Mucosa of stomach (tissue), 1 donor: Measurements from ENCODE around the gene SMIM9.

Experiments used
- H3K27me3 ChIP-seq: one replicate; pipeline ENCODE4 v1.7.0; 2013; ENCODE audit warnings: mild to moderate bottlenecking, low read length; ENCODE audit not compliant: control insufficient read depth, insufficient read depth
- H3K36me3 ChIP-seq: one replicate; pipeline ENCODE4 v1.7.0; 2013; ENCODE audit warnings: low read length; ENCODE audit not compliant: control insufficient read depth, insufficient read depth
- H3K4me1 ChIP-seq: one replicate; pipeline ENCODE4 v1.7.0; 2013; ENCODE audit warnings: mild to moderate bottlenecking, low read length; ENCODE audit not compliant: control insufficient read depth, insufficient read depth
- H3K4me3 ChIP-seq: one replicate; pipeline ENCODE4 v1.7.0; 2013; ENCODE audit warnings: low read length
- H3K9ac ChIP-seq: one replicate; pipeline ENCODE4 v1.7.0; 2013; ENCODE audit warnings: mild to moderate bottlenecking, low read length, moderate library complexity
- H3K9me3 ChIP-seq: one replicate; pipeline ENCODE4 v1.7.0; 2013; ENCODE audit warnings: mild to moderate bottlenecking, low read length, moderate library complexity; ENCODE audit not compliant: control insufficient read depth
- donor health status: Pancreatic carcinoma.

The SMIM9 gene

DNA sequence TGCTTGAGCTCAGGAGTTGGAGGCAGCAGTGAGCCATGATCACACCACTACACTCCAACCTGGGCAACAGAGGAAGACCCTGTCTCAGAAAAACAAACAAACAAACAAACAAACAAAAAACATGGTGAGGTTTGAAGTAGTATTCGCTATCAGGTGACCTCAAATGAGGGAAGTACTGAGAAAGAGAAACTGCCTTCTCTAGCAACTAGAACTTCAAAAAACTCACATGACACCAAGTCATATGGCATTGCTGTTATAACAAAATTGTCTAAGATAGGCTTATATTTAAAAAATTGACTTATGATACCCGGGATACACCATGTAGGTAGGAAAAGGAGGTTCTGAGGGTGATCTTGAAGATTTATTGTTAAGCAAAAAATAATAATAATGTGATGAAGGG is 39.4 kb downstream of the SMIM9 start:
- Histone ChIP-seq H3K36me3 (no peaks in the 10 kb centered on the region), H3K9me3 (no peaks in the 10 kb centered on the region), H3K4me1 (peaks cover 12% of the 10 kb centered on the region), H3K27me3 (no peaks in the 10 kb centered on the region), H3K4me3 (no peak overlapping the region), H3K9ac (no peak overlapping the region)

DNA sequence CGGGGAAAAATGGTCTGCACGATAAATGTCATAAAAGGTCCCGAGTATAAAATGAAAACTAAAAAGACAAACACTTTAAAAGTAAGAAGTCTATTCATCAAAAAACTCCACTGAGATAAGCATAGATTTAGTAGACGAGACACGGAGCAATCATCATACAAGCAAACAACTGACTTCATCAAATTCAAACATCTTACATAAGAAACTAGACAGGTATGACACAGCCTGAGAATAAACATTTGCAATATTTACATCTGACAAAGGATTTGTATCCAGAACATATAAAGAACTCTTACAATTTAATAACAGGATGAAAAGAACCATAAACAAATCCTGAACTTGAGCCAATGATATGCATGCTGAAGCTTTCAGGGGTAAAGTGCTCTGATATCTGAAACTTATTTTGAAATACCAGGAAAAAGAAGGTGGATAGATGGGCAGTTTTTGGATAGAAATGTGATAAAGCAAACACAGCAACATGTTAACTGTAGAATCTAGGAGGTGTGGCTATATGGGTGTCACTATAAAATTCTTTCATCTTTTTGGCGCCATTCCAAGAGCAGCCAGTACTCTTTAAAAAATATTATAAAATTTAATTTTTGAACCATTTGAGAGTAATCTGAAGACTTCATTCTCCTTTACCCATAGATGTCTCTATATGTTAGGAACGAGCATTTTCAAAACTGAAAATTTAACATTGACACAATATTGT is 41.2 kb downstream of the SMIM9 start:
- Histone ChIP-seq H3K9ac (no peak overlapping the region), H3K4me3 (no peak overlapping the region), H3K4me1 (no peaks in the 10 kb centered on the region), H3K27me3 (no peaks in the 10 kb centered on the region), H3K9me3 (no peaks in the 10 kb centered on the region), H3K36me3 (no peaks in the 10 kb centered on the region)

GRCh38 chrX:154791939-154792338 is 42.5 kb downstream of the SMIM9 start:
- H3K27me3 ChIP-seq = no peaks in the 10 kb centered on the region

GRCh38 chrX:154791467-154791866 is 43.0 kb downstream of the SMIM9 start:
- H3K4me1 ChIP-seq = no peaks in the 10 kb centered on the region
- no peaks in the 10 kb centered on the region for H3K27me3 ChIP-seq
- no peaks in the 10 kb centered on the region for H3K36me3 ChIP-seq
- no peak overlapping the region for H3K9ac ChIP-seq
- no peaks in the 10 kb centered on the region for H3K9me3 ChIP-seq
- no peak overlapping the region for H3K4me3 ChIP-seq

More at GRCh38 chrX:154791939-154792338, 42.5 kb downstream of the SMIM9 start:
- Histone ChIP-seq H3K36me3 (no peaks in the 10 kb centered on the region), H3K4me3 (no peak overlapping the region), H3K9ac (no peak overlapping the region), H3K4me1 (no peaks in the 10 kb centered on the region), H3K9me3 (no peaks in the 10 kb centered on the region)

- Histone ChIP-seq H3K4me1 (no peaks in the 10 kb centered on the region), H3K27me3 (no peaks in the 10 kb centered on the region), H3K9me3 (no peaks in the 10 kb centered on the region), H3K36me3 (no peaks in the 10 kb centered on the region), H3K4me3 (no peak overlapping the region), H3K9ac (no peak overlapping the region)
Measured at GRCh38 chrX:154785716-154786115, 48.7 kb downstream of the SMIM9 start.

- no peaks in the 10 kb centered on the region for H3K4me1 ChIP-seq
- H3K9me3 ChIP-seq = no peaks in the 10 kb centered on the region
- no peak overlapping the region for H3K4me3 ChIP-seq
- H3K9ac ChIP-seq = no peak overlapping the region
- no peaks in the 10 kb centered on the region for H3K36me3 ChIP-seq
- H3K27me3 ChIP-seq = no peaks in the 10 kb centered on the region
Measured at GRCh38 chrX:154784149-154784995, 50.1 kb downstream of the SMIM9 start.

GRCh38 chrX:154780968-154781367 is 53.5 kb downstream of the SMIM9 start:
- H3K36me3 ChIP-seq = no peaks in the 10 kb centered on the region
- no peaks in the 10 kb centered on the region for H3K9me3 ChIP-seq
- no peaks in the 10 kb centered on the region for H3K27me3 ChIP-seq
- H3K4me3 ChIP-seq = no peak overlapping the region
- H3K4me1 ChIP-seq = no peaks in the 10 kb centered on the region
- no peak overlapping the region for H3K9ac ChIP-seq

DNA sequence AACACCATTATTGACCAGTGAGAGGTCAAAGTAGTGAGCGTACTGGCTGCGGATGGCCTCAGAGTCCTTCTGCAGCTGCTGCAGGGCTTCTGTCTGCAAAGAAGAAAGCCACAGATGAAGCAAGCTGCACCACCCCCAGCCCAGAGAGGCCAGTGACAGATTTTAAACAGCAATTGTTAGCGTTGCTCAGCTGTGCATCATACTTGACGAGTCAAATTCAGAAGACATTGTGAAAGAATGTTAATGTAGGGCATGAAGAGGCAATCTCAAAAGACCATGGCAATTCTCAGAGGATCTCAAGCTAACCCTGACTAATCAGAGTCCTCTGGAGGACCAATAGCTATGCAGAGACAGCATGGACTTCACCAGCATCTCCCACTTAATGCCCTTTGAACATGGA is 55.2 kb downstream of the SMIM9 start:
- no peaks in the 10 kb centered on the region for H3K27me3 ChIP-seq
- H3K4me1 ChIP-seq = no peaks in the 10 kb centered on the region
- H3K9me3 ChIP-seq = no peaks in the 10 kb centered on the region
- no peak overlapping the region for H3K4me3 ChIP-seq
- no peak overlapping the region for H3K9ac ChIP-seq
- H3K36me3 ChIP-seq = peaks cover under 1% of the 10 kb centered on the region

GRCh38 chrX:154776753-154777152 is 57.7 kb downstream of the SMIM9 start:
- Histone ChIP-seq H3K9ac (no peak overlapping the region), H3K27me3 (no peaks in the 10 kb centered on the region), H3K9me3 (no peaks in the 10 kb centered on the region), H3K36me3 (peaks cover 5% of the 10 kb centered on the region), H3K4me1 (no peaks in the 10 kb centered on the region), H3K4me3 (no peak overlapping the region)

GRCh38 chrX:154775419-154776349 is 58.8 kb downstream of the SMIM9 start:
- H3K9me3 ChIP-seq = no peaks in the 10 kb centered on the region
- H3K27me3 ChIP-seq = no peaks in the 10 kb centered on the region
- H3K4me1 ChIP-seq = no peaks in the 10 kb centered on the region
- H3K36me3 ChIP-seq = peaks cover 5% of the 10 kb centered on the region
- H3K9ac ChIP-seq = no peak overlapping the region
- H3K4me3 ChIP-seq = no peak overlapping the region

GRCh38 chrX:154774622-154775021 is 59.8 kb downstream of the SMIM9 start:
- Histone ChIP-seq H3K9me3 (no peaks in the 10 kb centered on the region), H3K4me1 (no peaks in the 10 kb centered on the region), H3K27me3 (no peaks in the 10 kb centered on the region), H3K4me3 (no peak overlapping the region), H3K36me3 (peaks cover 5% of the 10 kb centered on the region), H3K9ac (no peak overlapping the region)
